ENCODE measurements around the gene NSMF. TPM values are rescaled to one million over a fixed set of nuclear protein-coding genes. Genes with fewer than 3 reads are reported as not detected.

The NSMF gene
- polyA plus RNA-seq, 1 of the 3 experiments (the other 2 are of a cell fraction), result 58.8 TPM

DNA sequence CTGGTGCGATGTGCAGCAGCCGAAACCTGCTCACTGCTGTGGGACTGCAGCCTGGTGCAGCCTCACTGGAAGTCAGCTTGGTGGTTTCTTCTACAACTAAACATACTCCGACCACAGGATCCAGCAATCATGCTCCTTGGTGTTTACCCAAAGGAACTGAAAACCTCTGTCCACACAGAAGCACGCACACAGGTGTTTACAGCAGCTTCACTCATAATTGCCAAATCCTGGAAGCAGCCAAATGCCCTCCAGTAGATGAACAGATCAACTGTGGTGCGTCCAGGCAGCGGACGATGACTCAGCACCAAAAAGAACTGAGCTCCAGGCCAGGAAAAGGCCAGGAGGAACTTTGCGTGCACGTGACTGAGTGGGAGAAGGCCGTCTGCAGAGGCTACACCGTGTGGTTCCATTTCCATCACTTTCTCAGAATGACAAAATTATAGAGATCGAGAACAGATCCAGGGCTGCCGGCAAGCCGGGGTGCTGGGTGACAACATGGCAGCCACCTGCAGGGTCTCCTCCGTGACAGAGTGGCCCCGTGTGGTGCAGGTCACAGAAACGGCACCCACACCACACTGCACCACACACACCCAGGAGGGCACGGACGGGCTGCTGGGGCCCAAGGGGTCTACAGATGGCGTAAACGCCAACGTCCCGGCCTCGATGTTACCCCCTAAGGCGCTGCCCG lies 23.1 kb upstream of the NSMF start:
- WGBS (ENCODE audit: low lambda C conversion rate), result 81% methylated on average over 16 of the region's 26 CpGs
- Histone ChIP-seq H3K27me3 (ENCODE audit: insufficient read depth) (no peaks in the 10 kb centered on the region), H3K36me3 (replicated peaks in 1 of 2; ENCODE audit: control insufficient read depth in 1 of 2, insufficient read depth in 2 of 2, low read length in 1 of 2) (no peaks in the 10 kb centered on the region), H3K4me3 (ENCODE audit: low read depth in 2 of 2, low read length in 1 of 2) (no peak overlapping the region), H3K4me2 (no peak overlapping the region), H3K9me2 (no peaks in the 10 kb centered on the region), H3K79me2 (ENCODE audit: insufficient read depth) (no peaks in the 10 kb centered on the region), H3K9me3 (no peaks in the 10 kb centered on the region), H4K20me1 (ENCODE audit: insufficient read depth) (no peaks in the 10 kb centered on the region), H3F3A (replicated peaks; ENCODE audit: insufficient read depth) (no peaks in the 10 kb centered on the region), H3K4me1 (ENCODE audit: control insufficient read depth in 1 of 2, insufficient read depth in 2 of 2, low read depth in 1 of 2, low read length in 1 of 2) (peaks cover 0 to 41% of the 10 kb centered on the region in 2 experiments; a peak in 1 of 4 replicates), H3K9ac (no peak overlapping the region), H2AFZ (ENCODE audit: low read depth) (no peak overlapping the region), H3K27ac (ENCODE audit: low read depth in 2 of 2, low read length in 1 of 2) (peak overlapping the region in 1 of 2 experiments; percentile 50; a peak in 1 of 4 replicates)
- POLR2A ChIA-PET, result interaction anchor here (2.1 kb wide), 1 partner anchor 23 kb away, joined by 4 read pairs; the partner anchor contains the start of gene NSMF
- no peak for DNase-seq
- no peak for TF ChIP-seq TCF12 (IDR thresholded peaks at IDR 0.05)
- TF ChIP-seq EP300 (IDR thresholded peaks at IDR 0.05; ENCODE audit: borderline replicate concordance in 1 of 2, low read depth in 1 of 2, low read length in 1 of 2), result no peak
- TF ChIP-seq RCOR1 (IDR thresholded peaks at IDR 0.05; ENCODE audit: low read length), result no peak
- no peak for TF ChIP-seq SIN3A (IDR thresholded peaks at IDR 0.05; ENCODE audit: borderline replicate concordance, low read depth, low read length)
- TF ChIP-seq NFIC (IDR thresholded peaks at IDR 0.05; ENCODE audit: borderline replicate concordance), result no peak
- TF ChIP-seq JUND (IDR thresholded peaks at IDR 0.05), result no peak
- TF ChIP-seq GATA2 (CRISPR knock-in tag; IDR thresholded peaks at IDR 0.05), result no peak
- peak; percentile 19; the same call in 1 of the 2 replicates for TF ChIP-seq FOSL2 (IDR thresholded peaks at IDR 0.05; ENCODE audit: borderline replicate concordance, low read depth)
- TF ChIP-seq MXI1 (IDR thresholded peaks at IDR 0.05; ENCODE audit: low read depth, low read length), result no peak
- TF ChIP-seq GABPA (IDR thresholded peaks at IDR 0.05; ENCODE audit: low read depth), result no peak
- TF ChIP-seq YY1 (IDR thresholded peaks at IDR 0.05; ENCODE audit: low read depth), result no peak
- TF ChIP-seq, protein P1, sequence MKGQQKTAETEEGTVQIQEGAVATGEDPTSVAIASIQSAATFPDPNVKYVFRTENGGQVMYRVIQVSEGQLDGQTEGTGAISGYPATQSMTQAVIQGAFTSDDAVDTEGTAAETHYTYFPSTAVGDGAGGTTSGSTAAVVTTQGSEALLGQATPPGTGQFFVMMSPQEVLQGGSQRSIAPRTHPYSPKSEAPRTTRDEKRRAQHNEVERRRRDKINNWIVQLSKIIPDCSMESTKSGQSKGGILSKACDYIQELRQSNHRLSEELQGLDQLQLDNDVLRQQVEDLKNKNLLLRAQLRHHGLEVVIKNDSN (IDR thresholded peaks at IDR 0.05; ENCODE audit: borderline replicate concordance, low read depth), result peak; percentile 71; the same call in 1 of the 2 replicates
- TF ChIP-seq, protein P2, sequence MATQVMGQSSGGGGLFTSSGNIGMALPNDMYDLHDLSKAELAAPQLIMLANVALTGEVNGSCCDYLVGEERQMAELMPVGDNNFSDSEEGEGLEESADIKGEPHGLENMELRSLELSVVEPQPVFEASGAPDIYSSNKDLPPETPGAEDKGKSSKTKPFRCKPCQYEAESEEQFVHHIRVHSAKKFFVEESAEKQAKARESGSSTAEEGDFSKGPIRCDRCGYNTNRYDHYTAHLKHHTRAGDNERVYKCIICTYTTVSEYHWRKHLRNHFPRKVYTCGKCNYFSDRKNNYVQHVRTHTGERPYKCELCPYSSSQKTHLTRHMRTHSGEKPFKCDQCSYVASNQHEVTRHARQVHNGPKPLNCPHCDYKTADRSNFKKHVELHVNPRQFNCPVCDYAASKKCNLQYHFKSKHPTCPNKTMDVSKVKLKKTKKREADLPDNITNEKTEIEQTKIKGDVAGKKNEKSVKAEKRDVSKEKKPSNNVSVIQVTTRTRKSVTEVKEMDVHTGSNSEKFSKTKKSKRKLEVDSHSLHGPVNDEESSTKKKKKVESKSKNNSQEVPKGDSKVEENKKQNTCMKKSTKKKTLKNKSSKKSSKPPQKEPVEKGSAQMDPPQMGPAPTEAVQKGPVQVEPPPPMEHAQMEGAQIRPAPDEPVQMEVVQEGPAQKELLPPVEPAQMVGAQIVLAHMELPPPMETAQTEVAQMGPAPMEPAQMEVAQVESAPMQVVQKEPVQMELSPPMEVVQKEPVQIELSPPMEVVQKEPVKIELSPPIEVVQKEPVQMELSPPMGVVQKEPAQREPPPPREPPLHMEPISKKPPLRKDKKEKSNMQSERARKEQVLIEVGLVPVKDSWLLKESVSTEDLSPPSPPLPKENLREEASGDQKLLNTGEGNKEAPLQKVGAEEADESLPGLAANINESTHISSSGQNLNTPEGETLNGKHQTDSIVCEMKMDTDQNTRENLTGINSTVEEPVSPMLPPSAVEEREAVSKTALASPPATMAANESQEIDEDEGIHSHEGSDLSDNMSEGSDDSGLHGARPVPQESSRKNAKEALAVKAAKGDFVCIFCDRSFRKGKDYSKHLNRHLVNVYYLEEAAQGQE (IDR thresholded peaks at IDR 0.05; ENCODE audit: low read depth, low read length), result no peak
- CTCF ChIA-PET, result interaction anchor here (0.9 to 1.4 kb wide), 5 partner anchors 12 to 180 kb away, joined by 3 to 6 read pairs (median 3); partner anchors contain the start of genes EXD3, NOXA1 and NRARP
